ENCODE data around the gene PARD3.

PARD3 gene

GRCh38 chr10:34250722-34251121 lies 564.4 kb downstream of the PARD3 start:
- CTCF ChIA-PET, result interaction anchor here (0.6 kb wide), 1 partner anchor 103 kb away, joined by 4 read pairs; no protein-coding TSS in a partner anchor
- POLR2A ChIA-PET (ENCODE audit: low non-redundant PET), result no interaction called here

GRCh38 chr10:34249634-34250033 lies 565.5 kb downstream of the PARD3 start:
- POLR2A ChIA-PET (ENCODE audit: low non-redundant PET), result no interaction called here
- CTCF ChIA-PET, result interaction anchor here (0.6 to 0.9 kb wide), 2 partner anchors 14 to 308 kb away, joined by 3 read pairs; no protein-coding TSS in a partner anchor
- no peak overlapping the region for H3K27ac ChIP-seq
- no peak for TF ChIP-seq CTCF (conservative IDR thresholded peaks at IDR 0.05; ENCODE audit: low read depth)
- DNase-seq (ENCODE audit: low spot score), result peak; percentile 13

More at GRCh38 chr10:34250722-34251121, 564.4 kb downstream of the PARD3 start:
- no peak for DNase-seq (ENCODE audit: low spot score)
- H3K27ac ChIP-seq, result no peak overlapping the region
- TF ChIP-seq CTCF (conservative IDR thresholded peaks at IDR 0.05; ENCODE audit: low read depth), result no peak

GRCh38 chr10:34247560-34247959 lies 567.5 kb downstream of the PARD3 start:
- no peak for TF ChIP-seq CTCF (conservative IDR thresholded peaks at IDR 0.05; ENCODE audit: low read depth)
- DNase-seq (ENCODE audit: low spot score), result no peak
- H3K27ac ChIP-seq, result no peak overlapping the region
- ChIA-PET POLR2A (ENCODE audit: low non-redundant PET) (no interaction called here), CTCF (no interaction called here)

GRCh38 chr10:34244756-34245484 lies 570.2 kb downstream of the PARD3 start:
- no peak overlapping the region for H3K27ac ChIP-seq
- ChIA-PET CTCF (no interaction called here), POLR2A (ENCODE audit: low non-redundant PET) (no interaction called here)
- no peak for TF ChIP-seq CTCF (conservative IDR thresholded peaks at IDR 0.05; ENCODE audit: low read depth)
- no peak for DNase-seq (ENCODE audit: low spot score)

- H3K27ac ChIP-seq, result no peak overlapping the region
- DNase-seq (ENCODE audit: low spot score), result no peak
- no peak for TF ChIP-seq CTCF (conservative IDR thresholded peaks at IDR 0.05; ENCODE audit: low read depth)
- POLR2A ChIA-PET (ENCODE audit: low non-redundant PET), result no interaction called here
- CTCF ChIA-PET, result interaction anchor here (0.5 kb wide), 1 partner anchor 1115 kb away, joined by 3 read pairs; no protein-coding TSS in a partner anchor
These were observed 573.7 kb downstream of the PARD3 start for GRCh38 chr10:34241226-34242000.

- no peak for DNase-seq (ENCODE audit: low spot score)
- TF ChIP-seq CTCF (conservative IDR thresholded peaks at IDR 0.05; ENCODE audit: low read depth), result no peak
- POLR2A ChIA-PET (ENCODE audit: low non-redundant PET), result no interaction called here
- CTCF ChIA-PET, result no interaction called here
- H3K27ac ChIP-seq, result no peak overlapping the region
These were observed 575.1 kb downstream of the PARD3 start for GRCh38 chr10:34240039-34240438.

Data from RWPE1 (cell line).